NCI-H2171 treated with DMSO at 0.1 percent for 48 hours (cell line): ENCODE measurements around the gene FTH1.
"Not testable (repeated sequence)": the region's sequence is repeated elsewhere in the genome, so short reads cannot be mapped to it uniquely, and the experiment has no call there.

Source experiments
- DNase-seq: peaks from one replicate; lab custom pipeline; 2025; lab: John Stamatoyannopoulos, UW

Gene FTH1

GRCh38 chr11:61978703-61979661 is 11.5 kb upstream of the FTH1 start:
- DNase-seq: no peak

GRCh38 chr11:61976813-61977475 is 9.5 kb upstream of the FTH1 start:
- DNase-seq: no peak

GRCh38 chr11:61976420-61976800 is 9.0 kb upstream of the FTH1 start:
- no peak for DNase-seq

GRCh38 chr11:61975638-61976419 is 8.4 kb upstream of the FTH1 start:
- no peak for DNase-seq

GRCh38 chr11:61974766-61975631 is 7.6 kb upstream of the FTH1 start:
- DNase-seq: no peak

- DNase-seq: peak; percentile 77
Observed at GRCh38 chr11:61973476-61974162, 6.2 kb upstream of the FTH1 start.

- no peak for DNase-seq
Observed at GRCh38 chr11:61972672-61973475, 5.4 kb upstream of the FTH1 start.

- no peak for DNase-seq
Observed at GRCh38 chr11:61972112-61972671, 4.8 kb upstream of the FTH1 start.

- peak; percentile 82 for DNase-seq
Observed at GRCh38 chr11:61971248-61972111, 4.0 kb upstream of the FTH1 start.

- DNase-seq: no peak
Observed at GRCh38 chr11:61969838-61970662, 2.6 kb upstream of the FTH1 start.

GRCh38 chr11:61969391-61969758 is 1.9 kb upstream of the FTH1 start:
- DNase-seq: peak; percentile 39

- no peak for DNase-seq
Observed at GRCh38 chr11:61968758-61969390, 1.4 kb upstream of the FTH1 start.

- DNase-seq: peak; percentile 81
Observed at GRCh38 chr11:61967924-61968757, 707 bp upstream of the FTH1 start.

- no peak for DNase-seq
Observed at GRCh38 chr11:61966734-61967115, 709 bp downstream of the FTH1 start.

- DNase-seq: not testable (repeated sequence)
Observed at GRCh38 chr11:61964666-61965271, 2.7 kb downstream of the FTH1 start.

- DNase-seq: no peak
Observed at GRCh38 chr11:61964058-61964665, 3.3 kb downstream of the FTH1 start.
